HEK293 (cell line): Measurements from ENCODE around the gene RPP25L.

Experiments
- BCL11A ChIP-seq: fragments of 450-650 bp; formaldehyde crosslinking; IDR thresholded peaks from 2 replicates; pipeline ENCODE4 v1.5.1; 2016; ENCODE audit warnings: low read depth, missing biosample characterization, missing genetic modification characterization
- EGR2 ChIP-seq: fragments of 450-650 bp; formaldehyde crosslinking; IDR thresholded peaks from 2 replicates; pipeline ENCODE4 v1.5.1; 2016; ENCODE audit warnings: low read depth, missing biosample characterization, missing genetic modification characterization
- GLIS2 ChIP-seq: fragments of 450-650 bp; formaldehyde crosslinking; IDR thresholded peaks from 2 replicates; pipeline ENCODE4 v1.5.1; 2016; ENCODE audit warnings: missing biosample characterization, missing genetic modification characterization
- HOXC10 ChIP-seq: sonication (generic); formaldehyde crosslinking; IDR thresholded peaks from 2 replicates; pipeline ENCODE4 v1.8.1; 2023; ENCODE audit warnings: mild to moderate bottlenecking, missing genetic modification reagents
- IKZF3 ChIP-seq: fragments of 450-650 bp; IDR thresholded peaks from 2 replicates; pipeline ENCODE4 v1.5.0; 2018; ENCODE audit warnings: missing biosample characterization, mild to moderate bottlenecking, missing genetic modification characterization, moderate library complexity
- KLF16 ChIP-seq: fragments of 450-650 bp; formaldehyde crosslinking; IDR thresholded peaks from 2 replicates; pipeline ENCODE4 v1.5.1; 2017; ENCODE audit warnings: missing biosample characterization, missing genetic modification characterization
- RBAK ChIP-seq: fragments of 450-650 bp; formaldehyde crosslinking; IDR thresholded peaks from 2 replicates; pipeline ENCODE4 v1.5.1; 2016; ENCODE audit warnings: missing biosample characterization, missing genetic modification characterization
- SETDB1 ChIP-seq: IDR thresholded peaks from one replicate; pipeline ENCODE4 v1.6.1; 2017; ENCODE audit warnings: mild to moderate bottlenecking, low read length, moderate library complexity, mixed read lengths; ENCODE audit not compliant: insufficient read length
- SP2 ChIP-seq: fragments of 450-650 bp; formaldehyde crosslinking; IDR thresholded peaks from 2 replicates; pipeline ENCODE4 v1.5.1; 2016; ENCODE audit warnings: missing biosample characterization, missing genetic modification characterization
- SP3 ChIP-seq: fragments of 450-650 bp; formaldehyde crosslinking; IDR thresholded peaks from 2 replicates; pipeline ENCODE4 v1.5.1; 2016; ENCODE audit warnings: missing biosample characterization, missing genetic modification characterization
- ZEB2 ChIP-seq: fragments of 450-650 bp; formaldehyde crosslinking; IDR thresholded peaks from 2 replicates; pipeline ENCODE4 v1.5.1; 2016; ENCODE audit warnings: missing biosample characterization, missing genetic modification characterization
- ZIC2 ChIP-seq: fragments of 450-650 bp; formaldehyde crosslinking; IDR thresholded peaks from 2 replicates; pipeline ENCODE4 v1.5.1; 2016; ENCODE audit warnings: missing biosample characterization, missing genetic modification characterization
- ZNF140 ChIP-seq: fragments of 450-650 bp; formaldehyde crosslinking; IDR thresholded peaks from 2 replicates; pipeline ENCODE4 v1.5.1; 2016; ENCODE audit warnings: missing biosample characterization, missing genetic modification characterization
- ZNF2 ChIP-seq: fragments of 450-650 bp; formaldehyde crosslinking; IDR thresholded peaks from 2 replicates; pipeline ENCODE4 v1.5.1; 2016; ENCODE audit warnings: missing biosample characterization, missing genetic modification characterization
- ZNF335 ChIP-seq: fragments of 450-650 bp; formaldehyde crosslinking; conservative IDR thresholded peaks from 2 replicates; pipeline ENCODE4 v1.5.1; 2016; ENCODE audit warnings: missing biosample characterization, missing genetic modification characterization
- ZNF341 ChIP-seq: fragments of 450-650 bp; formaldehyde crosslinking; IDR thresholded peaks from 2 replicates; pipeline ENCODE4; 2016; ENCODE audit warnings: low read depth, missing biosample characterization, missing genetic modification characterization
- ZNF366 ChIP-seq: fragments of 450-650 bp; formaldehyde crosslinking; conservative IDR thresholded peaks from 2 replicates; pipeline ENCODE4 v1.5.1; 2016; ENCODE audit warnings: missing biosample characterization, missing genetic modification characterization
- ZNF561 ChIP-seq: fragments of 450-650 bp; IDR thresholded peaks from 2 replicates; pipeline ENCODE4 v1.5.1; 2018; ENCODE audit warnings: missing biosample characterization, missing genetic modification characterization, borderline replicate concordance
- ZNF843 ChIP-seq: fragments of 450-650 bp; formaldehyde crosslinking; IDR thresholded peaks from 2 replicates; pipeline ENCODE4 v1.5.1; 2016; ENCODE audit warnings: missing biosample characterization, missing genetic modification characterization
- TF ChIP-seq, protein P1 (sequence below): fragments of 450-650 bp; formaldehyde crosslinking; IDR thresholded peaks from 2 replicates; pipeline ENCODE4 v1.5.1; 2017; ENCODE audit warnings: missing biosample characterization, missing genetic modification characterization
- TF ChIP-seq, protein P2 (sequence below): fragments of 450-650 bp; formaldehyde crosslinking; IDR thresholded peaks from 2 replicates; pipeline ENCODE4 v1.5.1; 2016; ENCODE audit warnings: missing biosample characterization, missing genetic modification characterization
- TF ChIP-seq, protein P3 (sequence below): sonication (generic); formaldehyde crosslinking; IDR thresholded peaks from 2 replicates; pipeline ENCODE4 v1.8.1; 2022; ENCODE audit warnings: mild to moderate bottlenecking, moderate library complexity, missing genetic modification reagents
- TF ChIP-seq, protein P4 (sequence below): fragments of 450-650 bp; formaldehyde crosslinking; IDR thresholded peaks from 2 replicates; pipeline ENCODE4 v1.5.1; 2016; ENCODE audit warnings: missing biosample characterization, missing genetic modification characterization
- TF ChIP-seq, protein P5 (sequence below): fragments of 450-650 bp; formaldehyde crosslinking; IDR thresholded peaks from 2 replicates; pipeline ENCODE4 v1.5.1; 2016; ENCODE audit warnings: missing biosample characterization, missing genetic modification characterization
- TF ChIP-seq, protein P6 (sequence below): fragments of 450-650 bp; formaldehyde crosslinking; IDR thresholded peaks from 2 replicates; pipeline ENCODE4 v1.5.1; 2016; ENCODE audit warnings: missing biosample characterization, missing genetic modification characterization, borderline replicate concordance
- TF ChIP-seq, protein P7 (sequence below): fragments of 450-650 bp; formaldehyde crosslinking; optimal IDR thresholded peaks from 2 replicates; pipeline ENCODE3; 2016; ENCODE audit warnings: missing biosample characterization, mild to moderate bottlenecking, missing genetic modification characterization

RPP25L gene

DNA sequence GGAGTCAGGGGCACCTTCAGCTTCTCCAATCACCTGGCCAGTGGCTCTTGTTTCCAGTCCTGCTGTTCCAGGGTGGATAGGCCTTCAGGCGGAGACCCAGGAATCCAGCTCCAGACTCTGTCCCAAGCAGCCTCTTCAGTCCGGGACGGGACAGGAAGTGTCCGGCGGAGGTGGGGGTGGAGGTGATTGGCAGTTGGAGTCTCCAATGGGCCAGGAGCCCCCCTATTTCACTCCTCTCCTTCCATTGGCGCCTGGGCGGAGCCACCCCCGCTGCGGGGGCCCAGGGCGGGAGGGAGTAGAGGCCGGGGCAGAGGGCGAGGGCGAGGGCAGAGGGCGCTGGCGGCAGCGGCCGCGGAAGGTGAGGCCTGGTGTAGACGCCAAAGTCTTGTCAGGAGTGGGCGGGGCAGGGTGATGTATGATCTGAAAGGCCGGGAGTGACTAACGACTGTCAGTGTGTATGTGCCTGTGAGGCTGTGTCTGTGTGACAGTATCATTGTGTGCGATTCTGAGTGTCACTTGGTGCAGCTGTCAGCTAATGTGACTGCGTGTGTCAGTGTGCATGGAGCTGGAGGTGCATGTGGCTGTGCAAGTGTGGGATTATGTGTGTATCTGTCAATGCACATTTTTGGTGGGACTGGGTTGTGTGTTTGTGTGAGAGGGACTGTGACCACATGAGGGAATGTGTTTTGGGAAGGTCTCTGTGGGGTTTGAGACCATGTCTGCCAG lies 40.1 kb upstream of the RPP25L start, which contains the start of gene IL11RA (continued):
- peak; percentile 42; the same call in 1 of the 2 replicates for TF ChIP-seq ZEB2 (tag by site-specific recombination)
- peak; percentile 87 for TF ChIP-seq SP2 (tag by site-specific recombination)
- peak; percentile 74 for TF ChIP-seq KLF16
- no peak for TF ChIP-seq ZNF561
- TF ChIP-seq, protein P1, sequence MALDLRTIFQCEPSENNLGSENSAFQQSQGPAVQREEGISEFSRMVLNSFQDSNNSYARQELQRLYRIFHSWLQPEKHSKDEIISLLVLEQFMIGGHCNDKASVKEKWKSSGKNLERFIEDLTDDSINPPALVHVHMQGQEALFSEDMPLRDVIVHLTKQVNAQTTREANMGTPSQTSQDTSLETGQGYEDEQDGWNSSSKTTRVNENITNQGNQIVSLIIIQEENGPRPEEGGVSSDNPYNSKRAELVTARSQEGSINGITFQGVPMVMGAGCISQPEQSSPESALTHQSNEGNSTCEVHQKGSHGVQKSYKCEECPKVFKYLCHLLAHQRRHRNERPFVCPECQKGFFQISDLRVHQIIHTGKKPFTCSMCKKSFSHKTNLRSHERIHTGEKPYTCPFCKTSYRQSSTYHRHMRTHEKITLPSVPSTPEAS (tag by site-specific recombination) = peak; percentile 93
- peak; percentile 52 for TF ChIP-seq ZNF843 (tag by site-specific recombination)
- TF ChIP-seq IKZF3 (tag by site-specific recombination) = peak; percentile 70
- peak; percentile 36; the same call in 1 of the 2 replicates for TF ChIP-seq ZNF341
- TF ChIP-seq, protein P2, sequence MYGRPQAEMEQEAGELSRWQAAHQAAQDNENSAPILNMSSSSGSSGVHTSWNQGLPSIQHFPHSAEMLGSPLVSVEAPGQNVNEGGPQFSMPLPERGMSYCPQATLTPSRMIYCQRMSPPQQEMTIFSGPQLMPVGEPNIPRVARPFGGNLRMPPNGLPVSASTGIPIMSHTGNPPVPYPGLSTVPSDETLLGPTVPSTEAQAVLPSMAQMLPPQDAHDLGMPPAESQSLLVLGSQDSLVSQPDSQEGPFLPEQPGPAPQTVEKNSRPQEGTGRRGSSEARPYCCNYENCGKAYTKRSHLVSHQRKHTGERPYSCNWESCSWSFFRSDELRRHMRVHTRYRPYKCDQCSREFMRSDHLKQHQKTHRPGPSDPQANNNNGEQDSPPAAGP (tag by site-specific recombination) = peak; percentile 26; the same call in 1 of the 2 replicates
- TF ChIP-seq HOXC10 (CRISPR knock-in tag) = 0 out of 2 replicates have a peak, but pooled peaks have one; percentile 83
- TF ChIP-seq, protein P3, sequence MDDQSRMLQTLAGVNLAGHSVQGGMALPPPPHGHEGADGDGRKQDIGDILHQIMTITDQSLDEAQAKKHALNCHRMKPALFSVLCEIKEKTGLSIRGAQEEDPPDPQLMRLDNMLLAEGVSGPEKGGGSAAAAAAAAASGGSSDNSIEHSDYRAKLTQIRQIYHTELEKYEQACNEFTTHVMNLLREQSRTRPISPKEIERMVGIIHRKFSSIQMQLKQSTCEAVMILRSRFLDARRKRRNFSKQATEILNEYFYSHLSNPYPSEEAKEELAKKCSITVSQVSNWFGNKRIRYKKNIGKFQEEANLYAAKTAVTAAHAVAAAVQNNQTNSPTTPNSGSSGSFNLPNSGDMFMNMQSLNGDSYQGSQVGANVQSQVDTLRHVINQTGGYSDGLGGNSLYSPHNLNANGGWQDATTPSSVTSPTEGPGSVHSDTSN (CRISPR knock-in tag) = peak; percentile 56; the same call in 1 of the 2 replicates
- TF ChIP-seq, protein P4, sequence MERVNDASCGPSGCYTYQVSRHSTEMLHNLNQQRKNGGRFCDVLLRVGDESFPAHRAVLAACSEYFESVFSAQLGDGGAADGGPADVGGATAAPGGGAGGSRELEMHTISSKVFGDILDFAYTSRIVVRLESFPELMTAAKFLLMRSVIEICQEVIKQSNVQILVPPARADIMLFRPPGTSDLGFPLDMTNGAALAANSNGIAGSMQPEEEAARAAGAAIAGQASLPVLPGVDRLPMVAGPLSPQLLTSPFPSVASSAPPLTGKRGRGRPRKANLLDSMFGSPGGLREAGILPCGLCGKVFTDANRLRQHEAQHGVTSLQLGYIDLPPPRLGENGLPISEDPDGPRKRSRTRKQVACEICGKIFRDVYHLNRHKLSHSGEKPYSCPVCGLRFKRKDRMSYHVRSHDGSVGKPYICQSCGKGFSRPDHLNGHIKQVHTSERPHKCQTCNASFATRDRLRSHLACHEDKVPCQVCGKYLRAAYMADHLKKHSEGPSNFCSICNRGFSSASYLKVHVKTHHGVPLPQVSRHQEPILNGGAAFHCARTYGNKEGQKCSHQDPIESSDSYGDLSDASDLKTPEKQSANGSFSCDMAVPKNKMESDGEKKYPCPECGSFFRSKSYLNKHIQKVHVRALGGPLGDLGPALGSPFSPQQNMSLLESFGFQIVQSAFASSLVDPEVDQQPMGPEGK (tag by site-specific recombination) = peak; percentile 80
- peak; percentile 71 for TF ChIP-seq GLIS2 (tag by site-specific recombination)
- TF ChIP-seq, protein P5, sequence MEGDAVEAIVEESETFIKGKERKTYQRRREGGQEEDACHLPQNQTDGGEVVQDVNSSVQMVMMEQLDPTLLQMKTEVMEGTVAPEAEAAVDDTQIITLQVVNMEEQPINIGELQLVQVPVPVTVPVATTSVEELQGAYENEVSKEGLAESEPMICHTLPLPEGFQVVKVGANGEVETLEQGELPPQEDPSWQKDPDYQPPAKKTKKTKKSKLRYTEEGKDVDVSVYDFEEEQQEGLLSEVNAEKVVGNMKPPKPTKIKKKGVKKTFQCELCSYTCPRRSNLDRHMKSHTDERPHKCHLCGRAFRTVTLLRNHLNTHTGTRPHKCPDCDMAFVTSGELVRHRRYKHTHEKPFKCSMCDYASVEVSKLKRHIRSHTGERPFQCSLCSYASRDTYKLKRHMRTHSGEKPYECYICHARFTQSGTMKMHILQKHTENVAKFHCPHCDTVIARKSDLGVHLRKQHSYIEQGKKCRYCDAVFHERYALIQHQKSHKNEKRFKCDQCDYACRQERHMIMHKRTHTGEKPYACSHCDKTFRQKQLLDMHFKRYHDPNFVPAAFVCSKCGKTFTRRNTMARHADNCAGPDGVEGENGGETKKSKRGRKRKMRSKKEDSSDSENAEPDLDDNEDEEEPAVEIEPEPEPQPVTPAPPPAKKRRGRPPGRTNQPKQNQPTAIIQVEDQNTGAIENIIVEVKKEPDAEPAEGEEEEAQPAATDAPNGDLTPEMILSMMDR (tag by site-specific recombination) = no peak
- TF ChIP-seq BCL11A (tag by site-specific recombination) = peak; percentile 85
- TF ChIP-seq SETDB1 = no peak
- peak; percentile 91 for TF ChIP-seq EGR2 (tag by site-specific recombination)
- peak; percentile 76 for TF ChIP-seq SP3 (tag by site-specific recombination)
- TF ChIP-seq ZNF366 (tag by site-specific recombination) = no peak
- TF ChIP-seq, protein P6, sequence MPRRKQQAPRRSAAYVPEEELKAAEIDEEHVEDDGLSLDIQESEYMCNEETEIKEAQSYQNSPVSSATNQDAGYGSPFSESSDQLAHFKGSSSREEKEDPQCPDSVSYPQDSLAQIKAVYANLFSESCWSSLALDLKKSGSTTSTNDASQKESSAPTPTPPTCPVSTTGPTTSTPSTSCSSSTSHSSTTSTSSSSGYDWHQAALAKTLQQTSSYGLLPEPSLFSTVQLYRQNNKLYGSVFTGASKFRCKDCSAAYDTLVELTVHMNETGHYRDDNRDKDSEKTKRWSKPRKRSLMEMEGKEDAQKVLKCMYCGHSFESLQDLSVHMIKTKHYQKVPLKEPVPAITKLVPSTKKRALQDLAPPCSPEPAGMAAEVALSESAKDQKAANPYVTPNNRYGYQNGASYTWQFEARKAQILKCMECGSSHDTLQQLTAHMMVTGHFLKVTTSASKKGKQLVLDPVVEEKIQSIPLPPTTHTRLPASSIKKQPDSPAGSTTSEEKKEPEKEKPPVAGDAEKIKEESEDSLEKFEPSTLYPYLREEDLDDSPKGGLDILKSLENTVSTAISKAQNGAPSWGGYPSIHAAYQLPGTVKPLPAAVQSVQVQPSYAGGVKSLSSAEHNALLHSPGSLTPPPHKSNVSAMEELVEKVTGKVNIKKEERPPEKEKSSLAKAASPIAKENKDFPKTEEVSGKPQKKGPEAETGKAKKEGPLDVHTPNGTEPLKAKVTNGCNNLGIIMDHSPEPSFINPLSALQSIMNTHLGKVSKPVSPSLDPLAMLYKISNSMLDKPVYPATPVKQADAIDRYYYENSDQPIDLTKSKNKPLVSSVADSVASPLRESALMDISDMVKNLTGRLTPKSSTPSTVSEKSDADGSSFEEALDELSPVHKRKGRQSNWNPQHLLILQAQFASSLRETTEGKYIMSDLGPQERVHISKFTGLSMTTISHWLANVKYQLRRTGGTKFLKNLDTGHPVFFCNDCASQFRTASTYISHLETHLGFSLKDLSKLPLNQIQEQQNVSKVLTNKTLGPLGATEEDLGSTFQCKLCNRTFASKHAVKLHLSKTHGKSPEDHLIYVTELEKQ (tag by site-specific recombination) = 0 out of 2 replicates have a peak, but pooled peaks have one; percentile 12
- peak; percentile 51 for TF ChIP-seq ZNF335 (tag by site-specific recombination)
- TF ChIP-seq RBAK (tag by site-specific recombination) = no peak
- TF ChIP-seq, protein P7, sequence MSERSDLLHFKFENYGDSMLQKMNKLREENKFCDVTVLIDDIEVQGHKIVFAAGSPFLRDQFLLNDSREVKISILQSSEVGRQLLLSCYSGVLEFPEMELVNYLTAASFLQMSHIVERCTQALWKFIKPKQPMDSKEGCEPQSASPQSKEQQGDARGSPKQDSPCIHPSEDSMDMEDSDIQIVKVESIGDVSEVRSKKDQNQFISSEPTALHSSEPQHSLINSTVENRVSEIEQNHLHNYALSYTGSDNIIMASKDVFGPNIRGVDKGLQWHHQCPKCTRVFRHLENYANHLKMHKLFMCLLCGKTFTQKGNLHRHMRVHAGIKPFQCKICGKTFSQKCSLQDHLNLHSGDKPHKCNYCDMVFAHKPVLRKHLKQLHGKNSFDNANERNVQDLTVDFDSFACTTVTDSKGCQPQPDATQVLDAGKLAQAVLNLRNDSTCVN (tag by site-specific recombination) = peak; percentile 24
- no peak for TF ChIP-seq ZNF140 (tag by site-specific recombination)
- TF ChIP-seq ZNF2 = 0 out of 2 replicates have a peak, but pooled peaks have one; percentile 36
- TF ChIP-seq ZIC2 = peak; percentile 44; the same call in 1 of the 2 replicates
